Superior temporal gyrus (tissue), 1 donor: ENCODE data around the gene TFF2.
A peak's percentile ranks its signal among the peaks of the same experiment; 100 is the strongest.

Experiments used
- DNase-seq: peaks from one replicate; pipeline ENCODE4 v3.0.0-alpha.2; 2016; ENCODE audit errors: extremely low spot score

The TFF2 gene, protein sequence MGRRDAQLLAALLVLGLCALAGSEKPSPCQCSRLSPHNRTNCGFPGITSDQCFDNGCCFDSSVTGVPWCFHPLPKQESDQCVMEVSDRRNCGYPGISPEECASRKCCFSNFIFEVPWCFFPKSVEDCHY

DNA sequence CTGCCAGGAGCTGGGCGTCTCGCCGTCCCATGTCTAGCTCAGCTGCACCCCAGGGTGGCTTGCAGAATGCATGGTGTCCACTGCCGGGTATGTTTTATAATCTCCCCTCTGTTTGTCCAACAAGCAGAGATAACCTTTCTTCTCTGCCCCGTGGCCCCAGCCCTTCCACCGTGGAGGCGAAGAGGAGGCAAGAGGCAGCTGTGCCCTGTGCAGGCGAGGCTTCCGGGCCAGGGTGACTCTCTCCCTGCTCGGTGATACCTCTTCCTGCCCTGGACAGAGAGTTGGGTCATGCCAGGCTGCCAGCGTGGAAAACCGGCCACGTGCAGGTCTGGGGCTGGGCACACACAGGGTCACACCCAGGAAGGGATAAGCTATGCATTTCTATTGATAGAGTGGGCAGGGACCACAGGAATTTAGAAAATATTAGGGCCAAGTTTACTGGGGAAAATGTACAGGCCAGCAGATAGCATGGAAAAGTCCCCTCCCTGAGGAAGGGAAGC, at the start of gene TFF2:
Gene TFF2 (minus strand): TSS at position 68 of the 500 bp plus-strand sequence. CDS start 37 bp downstream, at position 31.
- no peak for DNase-seq

DNA sequence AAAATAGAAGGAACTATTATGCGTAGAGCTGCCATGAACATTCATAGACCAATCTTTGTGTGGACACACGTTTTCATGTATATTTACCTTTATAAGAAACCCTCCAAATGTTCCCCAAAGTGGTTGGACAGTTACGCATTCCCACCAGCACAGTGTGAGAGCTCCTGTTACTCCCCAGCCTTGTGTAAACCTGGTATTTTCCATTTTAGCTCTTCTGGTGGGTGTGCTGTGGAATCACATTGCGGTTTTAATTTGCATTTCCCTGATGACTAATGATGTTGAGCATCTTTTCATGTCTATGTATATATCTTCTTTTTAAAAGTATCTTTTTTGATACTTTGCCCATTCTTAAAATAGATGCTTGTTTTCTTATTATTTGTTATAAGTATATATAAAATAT, 49.7 kb upstream of the TFF2 start:
- peak; percentile 19 for DNase-seq

DNA sequence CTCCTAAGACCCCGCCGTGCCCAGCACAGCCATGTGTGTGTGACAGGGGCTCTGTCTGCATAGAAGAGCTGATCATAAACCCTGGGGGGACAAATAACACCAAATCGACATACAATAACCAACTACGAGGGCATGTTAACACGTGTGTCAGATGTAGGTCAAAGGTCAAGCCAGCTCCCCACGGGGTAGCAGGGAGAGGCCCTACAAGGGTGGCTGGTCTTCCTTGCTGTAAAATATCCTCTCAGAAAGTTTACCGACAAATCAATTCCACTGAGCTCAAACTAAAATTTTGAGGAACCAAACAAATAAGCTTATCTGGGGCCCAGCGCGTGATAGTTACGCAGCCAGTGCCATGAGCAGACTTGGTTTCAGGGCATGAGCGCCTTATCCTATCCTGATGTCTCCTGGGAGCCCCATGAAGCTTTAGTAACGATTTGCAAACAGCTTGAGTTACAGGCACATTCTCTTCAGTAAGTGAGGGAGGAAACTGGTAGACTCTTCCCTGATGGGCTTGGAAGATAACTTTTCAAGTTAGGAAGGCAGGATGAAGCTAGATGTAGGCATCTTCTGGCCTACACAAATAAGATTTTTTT, 47.7 kb upstream of the TFF2 start:
- DNase-seq, result no peak

DNA sequence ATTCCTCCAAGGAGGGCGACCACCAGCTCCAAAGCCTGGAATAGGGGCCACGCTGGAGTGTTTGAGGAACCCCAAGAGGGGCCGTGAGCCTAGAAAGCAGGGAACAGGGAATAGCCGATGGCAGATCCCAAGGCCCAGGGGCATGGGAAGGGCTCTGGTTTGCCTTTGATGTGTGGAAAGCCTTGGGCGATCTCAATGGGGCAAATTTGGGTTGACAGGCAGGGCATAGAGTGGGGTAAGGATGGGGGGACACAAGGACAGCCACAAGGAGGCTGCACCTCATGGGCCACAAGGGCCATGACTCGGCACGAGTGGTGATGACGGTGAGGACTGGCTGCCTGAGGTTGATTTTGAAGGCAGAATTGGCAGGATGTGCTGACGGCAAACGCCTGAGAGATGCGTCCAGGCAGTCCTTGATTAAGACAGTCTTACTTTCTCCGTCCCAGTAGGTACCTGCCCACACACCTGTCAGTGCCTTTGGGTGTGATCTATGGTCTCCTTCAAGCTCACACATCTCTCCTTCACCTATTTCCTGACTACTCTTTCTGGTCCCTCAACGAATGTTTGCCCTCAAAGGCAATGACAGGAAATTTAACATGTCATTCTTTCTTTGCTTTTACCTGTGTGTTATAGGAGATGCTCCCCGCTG, 47.1 kb upstream of the TFF2 start:
- DNase-seq, result no peak

DNA sequence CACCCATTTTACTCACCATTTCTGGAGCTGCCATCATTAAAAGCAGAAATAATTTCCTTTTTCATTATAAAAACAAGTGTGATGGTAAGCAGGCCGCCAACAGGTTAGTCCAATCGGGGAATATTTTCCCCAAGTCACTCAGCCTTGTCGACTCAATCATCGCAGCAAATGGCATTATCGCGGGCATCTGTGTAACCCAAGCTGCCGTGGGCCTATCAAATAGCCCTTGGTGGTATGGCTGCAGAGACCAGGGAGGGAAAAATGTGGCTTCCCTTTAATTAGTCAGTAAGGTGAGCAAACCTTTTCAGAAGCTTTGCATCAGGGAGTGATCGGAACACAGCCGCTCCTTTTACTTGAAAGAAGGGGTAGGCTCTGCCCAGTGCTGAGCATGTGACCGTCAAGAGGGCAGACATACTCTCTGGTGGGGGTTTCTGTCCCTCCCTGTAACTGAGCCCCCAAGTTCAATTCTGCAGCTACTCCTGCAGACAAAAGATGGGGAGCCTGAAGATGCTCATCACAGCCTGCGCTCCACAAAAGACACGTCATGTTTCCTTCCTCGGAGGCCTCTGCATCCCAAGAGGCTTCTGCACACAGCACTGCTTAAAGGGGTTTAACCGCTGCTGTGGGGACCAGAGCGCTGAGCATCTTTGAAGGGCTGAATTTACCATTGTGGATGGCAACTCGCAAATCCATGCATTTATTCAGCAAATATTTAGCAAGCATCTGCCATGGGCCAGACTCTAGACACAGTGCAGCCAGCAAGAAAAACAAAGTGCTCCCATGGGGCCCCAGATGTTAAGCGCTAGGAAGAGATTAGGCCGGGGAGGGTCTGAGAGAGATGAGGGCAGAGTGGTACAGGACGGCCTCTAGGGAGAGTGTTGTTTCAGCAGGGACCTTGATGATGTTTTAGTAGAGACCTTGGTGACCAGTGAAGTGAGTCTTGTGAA, 46.3 kb upstream of the TFF2 start:
- no peak for DNase-seq

DNA sequence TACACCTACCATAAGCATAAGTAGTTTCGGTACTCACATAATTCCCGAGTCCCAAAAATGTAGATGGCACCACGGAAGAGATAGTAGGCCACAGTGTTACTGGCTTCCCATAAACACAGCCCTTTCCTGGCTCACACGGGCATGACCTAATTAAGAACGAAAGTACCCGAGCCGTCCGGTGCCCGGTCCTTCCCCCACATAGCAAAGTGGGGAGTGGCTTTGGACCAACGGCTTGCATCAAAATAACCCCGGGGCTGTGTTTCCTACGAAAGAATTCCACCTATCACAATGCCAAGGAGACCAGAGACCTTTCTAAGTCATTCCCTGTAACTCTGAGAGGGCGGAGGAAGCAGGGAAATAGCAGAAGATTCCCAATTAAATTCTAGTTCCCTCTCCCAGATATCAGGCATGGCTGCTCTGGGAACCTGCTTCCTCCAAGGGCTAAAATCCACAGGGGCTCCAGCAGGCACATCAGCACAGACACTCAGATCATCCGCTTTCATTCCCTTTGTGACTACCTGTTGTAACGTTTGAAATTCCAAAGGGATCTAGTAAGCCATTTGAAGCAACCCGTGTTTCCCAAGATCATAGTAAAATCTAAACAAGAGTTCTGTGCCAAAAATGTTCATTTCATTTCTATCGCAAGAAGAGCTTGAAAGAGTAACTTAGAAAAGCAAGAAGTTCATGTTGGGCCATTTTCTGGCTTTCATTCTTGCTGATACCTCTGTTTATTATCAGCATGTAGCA, 45.3 kb upstream of the TFF2 start, which contains the start of gene TMPRSS3:
Gene TMPRSS3 (minus strand): TSS at position 148 of the 747 bp plus-strand sequence. CDS start 635 bp downstream, outside the sequence.
- DNase-seq, result no peak

DNA sequence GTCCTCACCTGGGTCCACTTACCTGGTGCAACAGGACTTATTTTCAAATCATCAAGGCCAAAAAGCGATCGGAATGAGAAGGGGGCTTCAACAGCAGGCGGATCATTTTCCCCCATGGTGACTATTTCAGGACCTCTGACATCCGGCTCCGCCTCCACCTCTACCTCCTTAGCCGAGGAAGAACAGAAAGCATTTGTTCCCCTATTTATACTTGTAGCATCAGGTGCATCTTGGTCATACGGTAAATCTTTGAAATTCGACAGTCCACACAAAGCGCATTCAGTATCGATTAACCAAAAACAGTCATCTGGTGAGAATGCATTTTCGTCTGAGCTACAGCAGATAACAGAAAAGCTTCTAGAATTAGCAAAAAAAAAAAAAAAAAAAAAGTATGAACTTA, 44.5 kb upstream of the TFF2 start:
- DNase-seq, result no peak

DNA sequence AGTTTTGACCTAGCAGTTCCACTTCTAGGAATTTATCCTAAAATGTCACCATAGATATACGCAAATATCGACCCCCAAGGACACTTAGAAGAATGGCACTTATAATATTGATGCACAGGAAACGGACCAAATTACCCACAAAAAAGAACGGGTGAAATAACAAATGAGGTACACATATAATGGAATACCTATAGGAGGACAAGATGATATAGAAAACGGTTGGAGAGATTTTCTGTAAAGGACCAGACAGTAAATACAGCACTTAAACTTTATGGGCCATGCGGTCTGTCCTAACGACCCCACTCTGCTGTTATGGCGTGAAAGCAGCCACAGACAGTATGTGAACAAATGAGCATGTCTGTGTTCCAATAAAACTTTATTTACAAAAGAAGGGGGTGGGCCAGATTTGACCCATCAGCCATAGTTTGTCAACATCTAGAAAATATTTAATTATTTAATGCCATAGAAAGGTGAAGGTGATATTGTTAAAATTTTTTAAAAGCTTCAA, 42.7 kb upstream of the TFF2 start:
- no peak for DNase-seq

DNA sequence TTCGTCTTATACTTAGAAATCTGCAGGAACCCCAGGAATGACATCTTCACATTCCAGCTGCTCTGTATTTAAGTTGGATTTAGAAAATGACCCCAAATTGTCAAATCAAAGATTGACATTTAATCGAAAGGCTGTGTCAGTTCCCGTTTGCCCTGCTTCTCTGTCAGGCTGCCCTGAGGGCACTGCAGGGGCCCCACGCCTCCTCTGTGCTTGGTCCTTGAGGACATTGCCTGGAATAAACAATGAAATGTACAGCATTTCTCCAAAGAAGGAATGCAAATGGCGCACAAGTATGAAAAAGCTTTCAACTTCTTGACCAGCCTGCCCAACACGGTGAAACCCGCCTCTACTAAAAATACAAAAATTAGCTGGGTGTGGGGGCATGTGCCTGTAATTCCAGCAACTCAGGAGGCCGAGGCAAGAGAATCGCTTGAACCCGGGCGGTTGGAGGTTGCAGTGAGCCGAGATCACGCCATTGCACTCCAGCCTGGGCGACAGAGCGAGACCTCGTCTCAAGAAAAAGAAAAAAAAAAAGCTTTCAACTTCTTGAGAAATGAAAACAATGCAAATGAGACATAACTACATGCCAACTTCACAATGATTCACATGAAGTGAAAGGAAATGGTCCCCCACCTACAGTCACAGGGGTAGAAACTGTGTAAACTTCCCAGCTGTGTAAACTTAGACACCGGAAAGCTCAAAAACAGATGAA, 42.1 kb upstream of the TFF2 start:
- DNase-seq, result no peak

DNA sequence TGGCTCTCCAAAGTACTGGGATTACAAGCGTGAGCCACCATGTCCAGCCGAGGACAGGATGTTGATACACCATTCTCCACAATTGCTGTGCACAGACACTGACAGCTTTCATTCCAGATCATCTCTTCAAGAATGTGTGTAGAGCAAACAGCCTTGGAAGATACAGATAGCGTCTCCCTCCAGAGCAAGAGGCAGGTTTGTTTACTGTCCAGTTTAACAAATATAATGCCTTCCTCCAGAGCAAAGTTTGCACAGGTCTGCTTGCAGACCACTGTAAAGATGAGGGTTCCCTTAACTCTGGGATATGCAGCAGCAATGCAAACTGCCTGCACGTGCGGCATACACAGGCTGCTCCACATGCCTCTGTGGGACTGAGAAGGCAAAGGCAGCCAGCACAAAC, 40.5 kb upstream of the TFF2 start:
- no peak for DNase-seq

DNA sequence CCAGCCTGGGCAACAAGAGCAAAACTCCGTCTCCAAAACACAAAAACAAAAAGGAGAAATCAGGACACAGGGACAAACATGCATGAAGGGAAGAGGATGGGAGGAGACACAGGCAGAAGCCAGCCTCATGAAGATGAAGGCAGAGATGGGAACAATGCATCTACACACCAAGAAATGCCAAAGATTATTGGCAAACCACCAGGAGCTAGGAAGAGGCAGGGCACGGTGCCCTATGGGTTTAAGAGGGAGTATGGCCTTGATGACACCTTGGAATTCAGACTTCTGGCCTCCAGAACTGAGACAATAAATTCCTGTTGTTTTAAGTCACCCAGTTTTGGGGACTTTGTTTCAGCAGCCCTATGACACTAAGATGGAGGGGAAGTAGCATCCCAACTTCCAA, 39.9 kb upstream of the TFF2 start:
- no peak for DNase-seq

DNA sequence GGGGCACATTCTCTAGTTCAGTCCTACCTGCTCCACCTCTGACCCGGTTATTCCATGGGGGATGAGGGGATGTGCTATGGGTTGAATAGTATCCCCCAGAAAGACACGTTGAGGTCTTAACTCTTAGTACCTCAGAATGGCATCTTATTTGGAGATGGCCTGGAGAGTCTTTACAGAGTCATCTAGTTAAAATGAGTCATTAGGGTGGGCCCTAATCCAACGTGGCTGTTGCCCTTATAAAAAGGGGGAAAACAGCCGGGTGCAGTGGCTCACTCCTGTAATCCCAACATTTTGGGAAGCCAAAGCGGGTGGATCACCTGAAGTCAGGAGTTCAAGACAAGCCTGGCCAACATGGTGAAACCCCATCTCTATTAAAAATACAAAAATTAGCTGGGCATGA, 39.4 kb upstream of the TFF2 start:
- no peak for DNase-seq

DNA sequence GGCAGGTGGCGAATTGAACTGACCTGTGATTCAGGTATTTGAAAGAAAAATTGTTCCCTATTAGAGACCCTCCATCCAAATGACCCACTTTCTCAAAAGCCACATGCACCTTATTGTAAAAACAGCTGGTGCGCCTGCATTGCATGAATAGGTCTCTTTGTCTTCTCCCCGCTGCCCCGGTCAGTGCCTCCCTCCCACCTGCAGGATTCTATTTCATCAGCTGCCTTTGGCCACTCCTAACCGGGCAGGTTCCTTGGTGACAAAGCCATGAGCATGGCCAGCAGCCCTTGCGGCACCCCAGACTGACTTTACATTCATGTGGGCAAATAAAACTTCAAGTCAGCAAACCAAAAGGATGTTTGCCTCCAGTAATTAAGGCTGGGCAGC, 38.6 kb upstream of the TFF2 start:
- DNase-seq, result no peak

DNA sequence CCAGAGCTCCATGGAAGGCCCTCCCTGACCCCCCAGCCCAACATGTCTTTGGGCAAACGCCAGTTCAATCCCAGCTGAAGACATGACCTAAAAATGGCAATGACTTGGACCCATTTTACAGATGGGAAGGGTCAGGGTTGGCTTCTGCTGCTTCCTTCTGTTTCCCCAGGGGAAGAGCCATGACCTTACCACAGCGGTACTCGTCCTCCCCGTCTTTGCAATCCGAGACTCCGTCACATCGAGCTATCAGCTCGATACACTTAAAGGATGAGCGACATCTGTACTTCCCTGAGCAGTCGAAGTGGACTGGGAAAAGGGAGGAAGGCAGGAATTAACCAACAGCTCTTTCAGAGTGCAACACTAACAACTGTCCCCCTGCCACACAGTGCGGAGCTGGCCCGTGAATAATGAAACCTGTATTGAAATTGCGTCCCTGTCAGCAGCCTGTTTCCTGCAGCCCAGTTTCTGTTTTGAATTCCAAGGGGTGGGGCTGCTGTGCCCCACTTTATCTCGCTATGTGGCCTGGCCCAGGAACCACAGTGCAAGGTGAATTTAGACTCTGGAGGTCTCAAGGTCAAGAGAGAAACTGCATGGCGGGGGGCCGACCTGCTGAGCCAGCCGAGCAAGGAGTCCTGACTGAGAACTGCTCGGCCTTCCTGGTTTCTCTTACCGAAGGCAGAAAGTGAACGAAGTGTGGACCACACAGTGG, 38.1 kb upstream of the TFF2 start:
- no peak for DNase-seq

DNA sequence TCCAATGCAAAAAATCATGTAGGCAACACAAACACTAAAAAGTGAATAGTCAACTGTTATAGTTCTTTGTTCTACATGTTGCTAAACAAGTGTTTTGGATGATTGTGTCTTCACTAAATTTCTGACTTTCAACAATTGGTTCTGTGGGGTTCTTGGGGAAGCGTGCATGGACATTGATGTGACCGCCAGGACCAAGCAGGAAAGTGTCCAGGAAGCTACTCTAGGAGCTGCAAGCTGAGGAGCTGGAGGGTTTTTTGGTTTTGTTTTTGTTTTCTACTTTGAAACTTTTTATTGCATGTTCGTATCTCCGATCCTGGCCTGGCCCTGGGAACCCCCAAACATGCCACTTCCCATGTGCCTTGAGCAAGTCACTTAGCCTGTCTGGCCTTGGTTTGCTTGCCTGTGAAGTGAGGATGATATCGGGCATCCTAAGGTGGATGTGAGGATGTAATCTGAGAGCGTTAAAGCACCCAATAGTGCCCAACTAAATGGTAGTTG, 37.1 kb upstream of the TFF2 start:
- DNase-seq, result no peak

DNA sequence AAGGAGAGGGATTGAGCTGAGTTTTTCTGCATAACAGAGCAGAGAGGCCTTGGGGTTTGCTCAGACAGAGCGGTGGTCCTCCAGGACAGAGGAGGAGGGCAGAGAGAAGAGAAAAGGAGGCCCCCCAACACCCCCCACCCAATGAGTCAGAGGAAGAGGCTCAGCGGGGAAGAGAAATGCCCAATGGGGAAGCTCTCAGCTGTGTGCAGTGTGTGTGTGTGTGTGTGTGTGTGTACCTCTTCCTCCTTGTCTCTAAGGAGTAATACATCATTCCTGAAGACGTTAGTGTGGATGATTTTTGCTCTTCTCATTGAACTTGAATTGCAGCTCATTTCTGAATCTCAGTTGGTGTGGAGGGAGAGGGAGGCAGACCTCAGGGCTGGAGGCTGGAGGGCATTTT, 36.4 kb upstream of the TFF2 start:
- DNase-seq, result no peak

DNA sequence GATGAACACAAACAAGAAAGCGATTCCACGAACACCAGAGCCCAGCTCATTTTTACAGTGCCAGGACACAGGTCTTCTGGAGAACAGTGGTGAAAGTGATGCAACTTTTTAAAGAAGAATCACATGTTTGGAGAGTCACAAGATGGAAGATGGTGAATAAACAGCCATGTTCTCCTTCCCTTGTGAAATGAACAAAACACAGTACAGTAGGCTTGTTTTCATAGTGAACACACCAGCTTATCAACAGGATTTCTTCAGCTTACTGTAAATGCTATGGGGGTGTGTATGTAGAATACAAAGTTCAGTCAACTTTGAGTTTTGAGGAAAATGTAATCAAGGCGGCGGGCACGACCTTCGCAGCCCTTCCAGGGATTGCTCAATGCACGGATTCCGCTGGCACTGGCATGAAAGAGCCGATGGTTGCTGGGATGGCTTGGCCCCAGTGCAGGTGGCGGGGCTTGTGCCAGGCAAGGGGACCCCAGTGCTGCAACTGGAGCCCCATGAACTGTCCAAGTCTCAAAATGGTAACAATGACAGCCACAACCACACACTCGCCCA, 35.3 kb upstream of the TFF2 start:
- DNase-seq, result no peak

DNA sequence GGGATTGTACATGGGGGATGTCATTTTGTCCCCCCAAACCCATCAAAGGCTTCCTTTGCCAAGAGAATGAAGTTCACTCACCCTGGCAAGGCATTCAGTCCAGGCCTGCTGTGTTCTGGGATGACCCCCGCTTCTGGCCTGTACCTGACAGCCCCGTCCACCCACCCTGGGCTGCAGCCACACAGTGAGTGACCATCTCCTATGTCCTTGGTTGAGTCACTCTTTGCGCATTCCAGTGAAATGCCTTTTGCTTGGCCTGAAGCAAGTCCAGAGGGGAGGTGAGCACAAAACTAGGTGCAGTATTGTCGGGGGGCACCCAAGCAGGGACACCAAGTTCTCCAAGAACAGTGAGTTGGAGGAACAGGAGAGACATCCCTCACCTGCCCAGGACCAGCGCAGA, 34.8 kb upstream of the TFF2 start:
- no peak for DNase-seq

DNA sequence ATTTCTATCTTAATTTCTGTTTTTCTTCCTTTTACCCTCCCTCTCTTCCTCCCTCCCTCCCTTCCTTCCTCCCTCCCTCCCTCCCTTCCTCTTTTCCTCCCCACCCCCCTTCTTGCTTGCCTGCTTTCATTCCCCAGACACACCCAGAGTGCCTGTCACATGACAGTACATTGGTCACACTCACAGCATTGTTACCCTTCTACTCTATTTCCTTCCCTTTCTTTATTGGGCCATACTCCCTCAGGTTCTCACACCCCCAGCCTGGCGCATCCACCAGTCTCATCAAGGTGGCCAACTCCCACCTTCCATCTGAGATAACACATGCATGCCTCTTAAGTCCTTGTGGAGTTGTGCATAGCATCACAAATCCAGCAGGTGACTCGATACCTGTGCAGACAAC, 34.2 kb upstream of the TFF2 start:
- no peak for DNase-seq
